OCI-LY7 (cell line): ENCODE measurements around the gene IFT80. TPM values are rescaled to one million over a fixed set of nuclear protein-coding genes. Genes with fewer than 3 reads are reported as not detected.

Source experiments
- BruUV-seq: library from RNA; stranded (reverse); fragments of 400-500 nt; replicated peaks from 2 replicates; lab custom pipeline; 2021; lab: Mats Ljungman, UMichigan
- CTCF ChIA-PET: fragments of 300-600 bp; sonication (Branson Sonifier 250); formaldehyde crosslinking; loops from one replicate; lab custom pipeline; 2022; ENCODE audit warnings: antibody characterized with exemption; ENCODE audit not compliant: unreplicated experiment; lab: Charles Lee
- POLR2A ChIA-PET: fragments of 300-600 bp; sonication (Branson Sonifier 250); formaldehyde crosslinking; loops from one replicate; lab custom pipeline; 2022; ENCODE audit warnings: antibody characterized with exemption; lab: Charles Lee
- DNase-seq: peaks from one replicate; pipeline ENCODE4 v3.0.0-alpha.2; 2015; ENCODE audit warnings: low spot score
- H2AFZ ChIP-seq: fragments of 200-600 bp; sonication (generic), shearing (Covaris generic); 2 replicates; pipeline ENCODE4 v1.6.1; 2014; ENCODE audit warnings: mild to moderate bottlenecking, antibody characterized with exemption, low read length, moderate library complexity
- H3K27ac ChIP-seq: fragments of 200-600 bp; sonication (generic); 2 replicates; pipeline ENCODE4 v1.5.1; 2014; ENCODE audit warnings: mixed run types, low read depth, mild to moderate bottlenecking, moderate library complexity, low read length, inconsistent platforms; ENCODE audit not compliant: poor library complexity, severe bottlenecking
- H3K36me3 ChIP-seq: fragments of 200-600 bp; sonication (generic); 2 replicates; pipeline ENCODE4 v1.6.1; 2014; ENCODE audit warnings: mild to moderate bottlenecking, antibody characterized with exemption, low read length, moderate library complexity, mixed read lengths; ENCODE audit not compliant: insufficient read depth
- H3K4me1 ChIP-seq: fragments of 200-600 bp; sonication (generic); 2 replicates; pipeline ENCODE4 v1.5.1; 2014; ENCODE audit warnings: mild to moderate bottlenecking, low read length; ENCODE audit not compliant: insufficient read depth, poor library complexity, severe bottlenecking
- H3K4me2 ChIP-seq: fragments of 200-600 bp; sonication (generic); 2 replicates; pipeline ENCODE4 v1.6.1; 2014; ENCODE audit warnings: mild to moderate bottlenecking, low read length
- H3K4me3 ChIP-seq: fragments of 200-600 bp; sonication (generic); 2 replicates; pipeline ENCODE4 v1.5.1; 2014; ENCODE audit warnings: mild to moderate bottlenecking, low read depth, low read length; ENCODE audit not compliant: poor library complexity, severe bottlenecking
- H3K79me2 ChIP-seq: fragments of 200-600 bp; sonication (generic); 2 replicates; pipeline ENCODE4 v1.6.1; 2016; ENCODE audit warnings: low read depth, mild to moderate bottlenecking, low read length, moderate library complexity, mixed read lengths; ENCODE audit not compliant: insufficient read depth
- H3K9me2 ChIP-seq: fragments of 200-600 bp; sonication (generic); 2 replicates; pipeline ENCODE4 v1.6.1; 2016; ENCODE audit warnings: mild to moderate bottlenecking, low read length, mixed read lengths; ENCODE audit not compliant: insufficient read depth
- H3K9me3 ChIP-seq: fragments of 200-600 bp; sonication (generic); 2 replicates; pipeline ENCODE4 v1.6.1; 2014; ENCODE audit warnings: mild to moderate bottlenecking, mixed run types, low read length, mixed read lengths
- H4K20me1 ChIP-seq: fragments of 200-600 bp; sonication (generic); 2 replicates; pipeline ENCODE4 v1.6.1; 2014; ENCODE audit warnings: mild to moderate bottlenecking, antibody characterized with exemption, low read length, moderate library complexity, mixed read lengths; ENCODE audit not compliant: insufficient read depth
- CTCF ChIP-seq: fragments of 200-600 bp; sonication (generic); conservative IDR thresholded peaks from 2 replicates; pipeline ENCODE4 v1.5.1; 2014; ENCODE audit warnings: mild to moderate bottlenecking, antibody characterized with exemption, low read length, moderate library complexity, mixed read lengths
- EZH2phosphoT487 ChIP-seq: fragments of 200-600 bp; sonication (generic); IDR thresholded peaks from 2 replicates; pipeline ENCODE4 v1.6.1; 2018; ENCODE audit warnings: low read depth, borderline replicate concordance, mild to moderate bottlenecking, mixed run types, antibody characterized with exemption, low read length, moderate library complexity, mixed read lengths
- intact Hi-C: fragments of 100-400 bp; cut with micrococcal nuclease; formaldehyde crosslinking; loops from one replicate; pipeline ENCODE4 v1.10.0; 2022; ENCODE audit not compliant: unreplicated experiment
- total RNA-seq, 2 experiments: library from RNA; depleted of rRNA in 1 of 2; stranded (reverse); fragments of >200 nt in 1 of 2; shearing (Covaris generic) in 1 of 2; gene quantifications; 2 replicates each; pipeline ENCODE4 v1.2.3, GENCODE V29; 2014 to 2022

Gene IFT80
- total RNA-seq, 2 experiments from 2014 or later = 33.5 to 49.5 TPM

DNA sequence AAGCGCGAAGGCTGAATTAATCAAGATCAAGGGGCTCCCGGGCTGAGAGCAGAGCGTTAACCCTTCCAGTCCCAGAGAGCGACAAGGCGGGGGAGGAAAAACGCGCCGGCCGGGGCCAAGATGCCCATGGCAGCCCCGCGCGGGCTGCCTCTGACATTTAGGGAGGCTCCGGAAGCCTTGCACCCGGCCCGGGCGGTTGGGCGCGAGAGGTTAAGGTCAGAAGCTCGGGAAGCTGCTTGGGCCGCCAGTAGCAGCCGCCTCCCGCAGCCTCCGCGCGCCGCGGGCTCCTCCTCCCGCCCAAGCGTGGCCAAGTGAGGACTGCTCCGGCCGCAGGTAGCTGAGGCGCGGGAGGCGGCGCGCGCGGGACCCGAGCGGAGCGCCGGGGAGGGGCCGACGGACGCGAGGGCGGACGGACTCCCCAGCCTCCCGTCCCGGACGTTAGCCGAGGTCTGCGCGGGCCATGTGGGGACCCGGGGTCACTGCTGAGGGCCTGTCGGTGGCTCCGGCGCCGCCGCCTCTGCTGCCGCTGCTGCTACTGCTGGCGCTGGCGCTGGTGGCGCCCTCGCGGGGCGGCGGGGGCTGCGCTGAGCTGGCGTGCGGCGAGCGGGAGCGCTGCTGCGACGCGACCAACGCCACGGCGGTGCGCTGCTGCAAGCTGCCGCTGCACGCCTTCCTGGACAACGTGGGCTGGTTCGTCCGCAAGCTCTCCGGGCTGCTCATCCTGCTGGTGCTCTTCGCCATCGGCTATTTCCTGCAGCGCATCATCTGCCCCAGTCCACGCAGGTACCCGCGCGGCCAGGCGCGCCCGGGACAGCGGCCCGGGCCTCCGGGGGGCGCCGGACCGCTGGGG is 173.6 kb downstream of the IFT80 start, which contains the start of gene C3orf80:
Gene C3orf80, plus strand, starts transcription at position 247 of the 850 bp plus-strand sequence. Its CDS starts 214 bp downstream, at position 461.
- Histone ChIP-seq H3K9me2 (no peaks in the 10 kb centered on the region), H2AFZ (peak within 1 kb of the TSS; percentile 71; the same call in 1 of the 2 replicates), H3K36me3 (no peaks in the 10 kb centered on the region), H3K9me3 (no peaks in the 10 kb centered on the region), H3K4me3 (peak within 1 kb of the TSS; percentile 54), H3K4me1 (no peaks in the 10 kb centered on the region), H3K27ac (no peak within 1 kb of the TSS), H4K20me1 (no peaks in the 10 kb centered on the region), H3K4me2 (peak within 1 kb of the TSS; percentile 81), H3K79me2 (no peaks in the 10 kb centered on the region)
- peak; percentile 30 for DNase-seq
- intact Hi-C loops = no loop called here
- no TSS peak for BruUV-seq
- ChIA-PET CTCF (no interaction called here), POLR2A (interaction anchor here (0.6 kb wide), 1 partner anchor 243 kb away, joined by 3 read pairs; no protein-coding TSS in a partner anchor)
- TF ChIP-seq EZH2phosphoT487 (no peak), CTCF (peak; percentile 42)

DNA sequence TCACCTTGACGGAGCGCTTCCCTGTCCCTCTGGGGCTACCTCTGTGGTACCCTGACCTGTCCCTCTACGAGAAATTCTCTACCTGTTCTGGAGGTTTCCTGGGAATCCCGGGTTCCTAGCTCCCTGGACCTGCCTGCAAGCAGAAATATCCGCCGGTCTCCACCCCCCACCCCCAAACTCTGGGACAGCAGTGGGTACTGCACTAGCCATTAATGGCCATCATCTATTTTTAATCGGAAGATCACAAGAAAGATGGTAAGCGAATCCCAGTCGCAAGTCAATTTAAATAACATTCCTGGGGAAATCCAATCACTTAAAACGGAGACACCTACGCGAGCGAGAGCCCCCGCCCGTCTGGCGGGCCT is 174.2 kb downstream of the IFT80 start:
- TF ChIP-seq CTCF = no peak
- TF ChIP-seq EZH2phosphoT487 = no peak
- peak overlapping the region; percentile 81; the same call in 1 of the 2 replicates for H3K4me2 ChIP-seq
- H3K4me1 ChIP-seq = no peaks in the 10 kb centered on the region
- no peaks in the 10 kb centered on the region for H3K36me3 ChIP-seq
- no peak overlapping the region for H3K4me3 ChIP-seq
- H4K20me1 ChIP-seq = no peaks in the 10 kb centered on the region
- CTCF ChIA-PET = no interaction called here
- intact Hi-C loops = no loop called here
- H3K9me2 ChIP-seq = no peaks in the 10 kb centered on the region
- H3K9me3 ChIP-seq = no peaks in the 10 kb centered on the region
- 0 out of 2 replicates have a peak overlapping the region, but pooled peaks have one; percentile 71 for H2AFZ ChIP-seq
- DNase-seq = no peak
- no peak overlapping the region for H3K27ac ChIP-seq
- no TSS peak for BruUV-seq
- POLR2A ChIA-PET = interaction anchor here (0.6 kb wide), 1 partner anchor 243 kb away, joined by 3 read pairs; no protein-coding TSS in a partner anchor
- H3K79me2 ChIP-seq = no peaks in the 10 kb centered on the region

GRCh38 chr3:160224256-160224655 is 174.8 kb downstream of the IFT80 start:
- Histone ChIP-seq H3K36me3 (no peaks in the 10 kb centered on the region), H2AFZ (no peak overlapping the region), H3K4me2 (no peak overlapping the region), H3K27ac (no peak overlapping the region), H3K9me3 (no peaks in the 10 kb centered on the region), H3K4me3 (no peak overlapping the region), H3K4me1 (no peaks in the 10 kb centered on the region), H3K79me2 (no peaks in the 10 kb centered on the region), H4K20me1 (no peaks in the 10 kb centered on the region), H3K9me2 (no peaks in the 10 kb centered on the region)
- ChIA-PET CTCF (no interaction called here), POLR2A (no interaction called here)
- TF ChIP-seq CTCF (no peak), EZH2phosphoT487 (no peak)
- no peak for DNase-seq
- intact Hi-C loops = no loop called here
- no TSS peak for BruUV-seq
